Calu3 (cell line): Measurements from ENCODE around the gene RCOR2. TPM values are rescaled to one million over a fixed set of nuclear protein-coding genes. Genes with fewer than 3 reads are reported as not detected.

Experiments
- BruUV-seq: library from RNA; stranded (reverse); fragments of 400-500 nt; replicated peaks from 2 replicates; lab custom pipeline; 2021; lab: Mats Ljungman, UMichigan
- CTCF ChIA-PET: fragments of 300-600 bp; sonication (Branson Sonifier 250); formaldehyde crosslinking; loops from one replicate; lab custom pipeline; 2022; ENCODE audit warnings: antibody characterized with exemption; lab: Charles Lee
- DNase-seq: peaks from one replicate; pipeline ENCODE4 v3.0.0; 2022
- H3K27ac Mint-ChIP-seq: one replicate; pipeline ENCODE4 v1.8.0; 2022; ENCODE audit warnings: mixed read lengths; ENCODE audit not compliant: unreplicated experiment
- H3K27me3 Mint-ChIP-seq: one replicate; pipeline ENCODE4 v1.8.0; 2022; ENCODE audit warnings: mixed read lengths; ENCODE audit not compliant: unreplicated experiment
- H3K36me3 Mint-ChIP-seq: one replicate; pipeline ENCODE4 v1.8.0; 2022; ENCODE audit warnings: mild to moderate bottlenecking, moderate library complexity, mixed read lengths; ENCODE audit not compliant: insufficient read depth, unreplicated experiment
- H3K4me1 Mint-ChIP-seq: one replicate; pipeline ENCODE4 v1.8.0; 2022; ENCODE audit warnings: mild to moderate bottlenecking, low read depth, mixed read lengths; ENCODE audit not compliant: unreplicated experiment
- H3K4me3 Mint-ChIP-seq: one replicate; pipeline ENCODE4 v1.8.0; 2022; ENCODE audit warnings: mild to moderate bottlenecking, low read depth, moderate library complexity, mixed read lengths; ENCODE audit not compliant: unreplicated experiment
- H3K9me3 Mint-ChIP-seq: one replicate; pipeline ENCODE4 v1.8.0; 2022; ENCODE audit warnings: low read depth, mixed read lengths; ENCODE audit not compliant: unreplicated experiment
- CTCF ChIP-seq: fragments of 200-600 bp; IDR thresholded peaks from one replicate; pipeline ENCODE4 v1.8.0; 2022; ENCODE audit warnings: antibody characterized with exemption; ENCODE audit not compliant: unreplicated experiment
- intact Hi-C: fragments of 100-400 bp; cut with micrococcal nuclease; formaldehyde crosslinking; loops from one replicate; pipeline ENCODE4 v1.10.0; 2022; ENCODE audit not compliant: unreplicated experiment
- total RNA-seq: library from RNA; stranded (reverse); gene quantifications from 2 replicates; pipeline ENCODE4 v1.2.3, GENCODE V29; 2022

Gene RCOR2
- total RNA-seq, 1 experiment from 2014 or later: 0.26 TPM

GRCh38 chr11:63874511-63874910 lies 42.5 kb downstream of the RCOR2 start:
- Mint-ChIP-seq H3K27ac (no peak overlapping the region), H3K9me3 (no peaks in the 10 kb centered on the region), H3K36me3 (peaks cover 14% of the 10 kb centered on the region), H3K27me3 (no peaks in the 10 kb centered on the region), H3K4me3 (no peak overlapping the region), H3K4me1 (peaks cover 29% of the 10 kb centered on the region)
- DNase-seq: no peak
- no TSS peak for BruUV-seq
- intact Hi-C loops: no loop called here
- TF ChIP-seq CTCF: no peak
- CTCF ChIA-PET: interaction anchor here (0.6 kb wide), 1 partner anchor 151 kb away, joined by 3 read pairs; no protein-coding TSS in a partner anchor

- Mint-ChIP-seq H3K36me3 (peaks cover 18% of the 10 kb centered on the region), H3K9me3 (no peaks in the 10 kb centered on the region), H3K4me1 (peaks cover 38% of the 10 kb centered on the region), H3K27ac (no peak overlapping the region), H3K27me3 (no peaks in the 10 kb centered on the region), H3K4me3 (peak overlapping the region; percentile 39)
- no TSS peak for BruUV-seq
- intact Hi-C loops: loop anchor here (2.0 kb wide), 1 partner anchor 33 kb away; no protein-coding TSS in a partner anchor
- TF ChIP-seq CTCF: no peak
- DNase-seq: no peak
- CTCF ChIA-PET: interaction anchor here (0.9 to 2.5 kb wide), 4 partner anchors 10 to 37 kb away, joined by 3 to 13 read pairs (median 6); no protein-coding TSS in a partner anchor
Observed at GRCh38 chr11:63873311-63873710, 43.7 kb downstream of the RCOR2 start.

GRCh38 chr11:63872800-63873197 lies 44.2 kb downstream of the RCOR2 start:
- no peak for TF ChIP-seq CTCF
- no peaks in the 10 kb centered on the region for H3K27me3 Mint-ChIP-seq
- H3K4me1 Mint-ChIP-seq: peaks cover 42% of the 10 kb centered on the region
- no TSS peak for BruUV-seq
- H3K27ac Mint-ChIP-seq: no peak overlapping the region
- H3K9me3 Mint-ChIP-seq: no peaks in the 10 kb centered on the region
- intact Hi-C loops: loop anchor here (2.0 kb wide), 1 partner anchor 32 kb away; no protein-coding TSS in a partner anchor
- CTCF ChIA-PET: interaction anchor here (1.3 to 2.5 kb wide), 9 partner anchors 10 to 104 kb away, joined by 3 to 15 read pairs (median 6); partner anchors contain the start of genes MARK2 and ZFTA
- H3K36me3 Mint-ChIP-seq: peaks cover 19% of the 10 kb centered on the region
- H3K4me3 Mint-ChIP-seq: peak overlapping the region; percentile 39
- no peak for DNase-seq

GRCh38 chr11:63871962-63872799 lies 44.8 kb downstream of the RCOR2 start:
- DNase-seq: peak; percentile 83
- Mint-ChIP-seq H3K27ac (no peak overlapping the region), H3K36me3 (peaks cover 19% of the 10 kb centered on the region), H3K4me1 (peaks cover 42% of the 10 kb centered on the region), H3K4me3 (peak overlapping the region; percentile 39), H3K9me3 (no peaks in the 10 kb centered on the region), H3K27me3 (no peaks in the 10 kb centered on the region)
- CTCF ChIA-PET: interaction anchor here (0.6 to 2.5 kb wide), 13 partner anchors 9 to 103 kb away, joined by 3 to 15 read pairs (median 5); partner anchors contain the start of genes MARK2 and ZFTA
- TF ChIP-seq CTCF: no peak
- BruUV-seq: no TSS peak
- intact Hi-C loops: loop anchor here (2.0 kb wide), 1 partner anchor 31 kb away; no protein-coding TSS in a partner anchor
